Cardiac muscle cell (in vitro differentiated cells and primary cell): ENCODE data around the gene TMEM132D. TPM values are rescaled to one million over a fixed set of nuclear protein-coding genes. Genes with fewer than 3 reads are reported as not detected.

Source experiments
- DNase-seq, 2 donors: peaks; one replicate each; pipeline versions ENCODE4 v3.0.0 to v3.0.0-alpha.2; 2010 to 2017; ENCODE audit warnings: low read depth in 1 of 2, low spot score in 1 of 2
- H3K27ac ChIP-seq: fragments of 200-600 bp; sonication (generic); 2 replicates; pipeline ENCODE4 v1.5.1; 2016
- H3K27me3 ChIP-seq: fragments of 200-600 bp; sonication (generic); 2 replicates; pipeline ENCODE4 v1.6.0; 2016; ENCODE audit warnings: control low read depth
- H3K36me3 ChIP-seq: fragments of 200-600 bp; sonication (generic); 2 replicates; pipeline ENCODE4 v1.5.1; 2016; ENCODE audit warnings: control low read depth
- H3K4me1 ChIP-seq: fragments of 200-600 bp; sonication (generic); 2 replicates; pipeline ENCODE4 v1.8.1; 2017; ENCODE audit warnings: low read depth, mild to moderate bottlenecking, mixed run types
- H3K4me3 ChIP-seq: fragments of 200-600 bp; sonication (generic); 2 replicates; pipeline ENCODE4 v1.5.1; 2016; ENCODE audit warnings: mild to moderate bottlenecking
- H3K9me3 ChIP-seq: fragments of 200-600 bp; sonication (generic); 2 replicates; pipeline ENCODE4 v1.5.1; 2017; ENCODE audit warnings: low read depth, mild to moderate bottlenecking, control low read depth
- CTCF ChIP-seq: IDR thresholded peaks from 2 replicates; pipeline ENCODE4 v1.5.1; 2012; ENCODE audit warnings: low read depth, mild to moderate bottlenecking, low read length
- polyA plus RNA-seq: library from polyadenylated mRNA; unstranded; fragments of >200 nt; fragmentation: Nextera tagmentation; extraction: Ambion mirVana; gene quantifications from 2 replicates; pipeline ENCODE4 v1.2.1, GENCODE V29; 2016
- total RNA-seq: library from RNA; depleted of rRNA; stranded (reverse); fragments of >200 nt; gene quantifications from 2 replicates; pipeline ENCODE4 v1.2.3, GENCODE V29; 2016

TMEM132D gene
- total and polyA plus RNA-seq, 2 experiments from 2014 or later = 0.03 TPM; not detected in 1

GRCh38 chr12:129096968-129097367 is 806.9 kb downstream of the TMEM132D start:
- no peak for DNase-seq
- H3K27me3 ChIP-seq = no peaks in the 10 kb centered on the region
- no peaks in the 10 kb centered on the region for H3K9me3 ChIP-seq
- H3K4me3 ChIP-seq = no peak overlapping the region
- H3K4me1 ChIP-seq = no peaks in the 10 kb centered on the region
- H3K36me3 ChIP-seq = no peaks in the 10 kb centered on the region
- TF ChIP-seq CTCF = no peak
- H3K27ac ChIP-seq = no peak overlapping the region

- DNase-seq = no peak
- no peak overlapping the region for H3K4me3 ChIP-seq
- no peaks in the 10 kb centered on the region for H3K27me3 ChIP-seq
- H3K4me1 ChIP-seq = no peaks in the 10 kb centered on the region
- H3K27ac ChIP-seq = no peak overlapping the region
- no peaks in the 10 kb centered on the region for H3K36me3 ChIP-seq
- H3K9me3 ChIP-seq = no peaks in the 10 kb centered on the region
- TF ChIP-seq CTCF = no peak
These were observed 807.6 kb downstream of the TMEM132D start for GRCh38 chr12:129096184-129096583.

GRCh38 chr12:129089576-129089975 is 814.2 kb downstream of the TMEM132D start:
- TF ChIP-seq CTCF = no peak
- DNase-seq = no peak
- Histone ChIP-seq H3K27ac (no peak overlapping the region), H3K9me3 (no peaks in the 10 kb centered on the region), H3K4me3 (no peak overlapping the region), H3K4me1 (no peaks in the 10 kb centered on the region), H3K36me3 (no peaks in the 10 kb centered on the region), H3K27me3 (peaks cover 3% of the 10 kb centered on the region)

- Histone ChIP-seq H3K27ac (no peak overlapping the region), H3K4me3 (no peak overlapping the region), H3K36me3 (no peaks in the 10 kb centered on the region), H3K27me3 (peaks cover 3% of the 10 kb centered on the region), H3K4me1 (no peaks in the 10 kb centered on the region), H3K9me3 (no peaks in the 10 kb centered on the region)
- TF ChIP-seq CTCF = no peak
- DNase-seq = no peak
These were observed 818.7 kb downstream of the TMEM132D start for GRCh38 chr12:129084875-129085826.

GRCh38 chr12:129083121-129083840 is 820.5 kb downstream of the TMEM132D start:
- no peak for DNase-seq

More at GRCh38 chr12:129083121-129083840, 820.5 kb downstream of the TMEM132D start:
- H3K4me3 ChIP-seq = no peak overlapping the region
- H3K27ac ChIP-seq = no peak overlapping the region
- no peaks in the 10 kb centered on the region for H3K9me3 ChIP-seq
- H3K36me3 ChIP-seq = no peaks in the 10 kb centered on the region
- H3K4me1 ChIP-seq = no peaks in the 10 kb centered on the region
- no peak for TF ChIP-seq CTCF
- H3K27me3 ChIP-seq = peaks cover 3% of the 10 kb centered on the region
